GM19324 (cell line): ENCODE results near the gene MGP.

Experiments used
- ATAC-seq: cut with Tn5 transposase; IDR thresholded peaks from one replicate; pipeline ENCODE4 v1.9.1; 2021; ENCODE audit warnings: mild to moderate bottlenecking, moderate library complexity; ENCODE audit not compliant: unreplicated experiment, low FRiP score

The MGP gene

GRCh38 chr12:14833952-14834351 lies 51.7 kb downstream of the MGP start:
- no peak for ATAC-seq

DNA sequence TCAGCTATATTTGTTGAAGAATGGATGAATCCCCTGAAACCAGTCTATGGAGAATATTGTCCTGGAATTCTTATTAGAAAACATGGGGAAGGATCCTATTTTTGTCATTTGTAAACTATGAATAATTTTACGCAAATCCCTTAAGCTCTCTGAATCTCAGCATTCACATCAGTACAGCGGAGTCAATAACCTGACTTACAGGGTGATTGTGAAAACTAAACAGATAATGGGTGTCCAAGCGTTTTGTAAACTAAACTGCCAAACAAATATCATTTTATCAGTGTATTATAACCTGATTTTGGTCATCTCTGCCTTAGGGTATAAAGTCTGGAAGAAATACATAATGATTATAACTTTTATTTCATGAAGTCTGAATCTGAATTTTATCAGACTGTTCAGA lies 52.3 kb downstream of the MGP start:
- no peak for ATAC-seq
